ENCODE results near the gene USP46.

Gene USP46

DNA sequence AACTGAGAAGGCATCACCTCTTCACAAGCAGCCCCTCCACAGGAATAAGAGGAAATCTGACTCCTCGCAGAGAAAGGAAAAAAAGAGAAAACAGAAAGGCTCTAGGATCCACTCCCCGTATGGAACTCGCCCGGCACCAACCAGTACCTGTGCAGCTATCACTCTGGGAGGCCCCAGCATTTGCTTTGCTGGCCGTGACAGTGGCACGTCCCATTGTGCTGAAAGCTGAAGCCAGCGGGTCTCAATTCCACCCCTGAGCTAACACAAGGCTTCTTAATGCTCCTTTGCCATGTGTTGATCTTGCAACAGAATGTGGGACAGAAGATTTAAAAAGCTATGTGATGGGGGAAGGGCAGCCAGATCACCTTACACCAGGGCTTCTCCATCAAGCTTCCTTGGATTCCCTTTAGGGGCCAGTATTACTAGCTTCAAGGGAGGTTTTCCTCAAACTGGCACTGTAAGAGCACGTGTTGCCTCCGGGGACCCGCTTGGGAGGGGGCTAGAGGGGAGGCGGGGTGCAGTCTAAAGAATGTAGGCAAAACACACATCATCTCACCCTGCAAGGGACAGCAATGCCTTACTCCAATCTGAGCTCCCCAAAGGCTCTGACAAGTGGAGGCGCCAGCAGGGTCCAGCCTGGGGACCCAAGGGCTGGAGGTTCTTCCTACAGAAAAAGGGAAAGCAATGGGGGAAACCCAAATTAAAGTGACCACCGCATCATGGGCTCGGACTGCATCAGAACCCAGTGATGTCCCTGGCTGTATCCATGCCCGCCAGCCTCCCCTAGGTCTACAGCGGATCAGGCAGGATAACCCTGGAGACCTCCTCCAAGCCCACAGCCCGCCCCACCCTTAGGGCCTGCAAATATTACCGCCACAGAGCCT is 1.2 kb downstream of the USP46 start:
- no peak for DNase-seq (ENCODE audit: extremely low read depth in 1 of 2, low read depth in 1 of 2)

DNA sequence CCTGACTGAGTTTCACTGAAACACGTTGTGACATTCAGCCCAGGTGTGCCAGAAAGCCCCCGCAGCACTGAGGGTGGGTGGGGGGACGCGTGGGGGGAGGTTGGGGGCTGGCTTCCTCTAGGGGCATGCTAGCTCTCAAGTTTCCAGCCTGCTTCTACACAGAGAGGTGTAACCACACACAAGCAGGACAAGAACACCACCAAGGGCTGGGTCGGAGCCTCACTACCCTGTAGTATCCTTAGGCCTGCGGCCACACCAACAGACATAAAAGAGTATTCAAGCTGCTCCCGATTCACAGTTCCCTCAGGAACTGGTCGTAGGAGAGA is 1.8 kb downstream of the USP46 start:
- DNase-seq (ENCODE audit: extremely low read depth in 1 of 2, low read depth in 1 of 2) = no peak

DNA sequence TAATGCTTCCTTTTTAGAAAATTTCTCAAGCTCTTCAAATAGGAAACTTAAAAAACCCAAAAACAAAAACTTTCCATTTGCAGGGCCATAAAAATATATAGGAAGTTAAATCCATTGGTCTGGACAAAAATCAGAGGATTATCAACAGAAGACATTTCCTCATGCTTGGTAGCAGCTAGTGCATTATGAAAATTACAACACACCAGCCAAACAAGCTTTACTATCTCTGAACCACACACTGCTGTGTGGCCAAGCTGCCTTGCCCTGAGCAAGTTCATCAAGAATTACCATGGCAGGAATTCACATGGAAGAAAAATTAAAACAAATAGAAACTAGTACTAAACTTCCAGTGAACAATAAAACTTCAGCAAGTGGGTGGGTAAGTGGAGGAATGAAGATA is 3.6 kb downstream of the USP46 start:
- no peak for DNase-seq (ENCODE audit: extremely low read depth in 1 of 2, low read depth in 1 of 2)

DNA sequence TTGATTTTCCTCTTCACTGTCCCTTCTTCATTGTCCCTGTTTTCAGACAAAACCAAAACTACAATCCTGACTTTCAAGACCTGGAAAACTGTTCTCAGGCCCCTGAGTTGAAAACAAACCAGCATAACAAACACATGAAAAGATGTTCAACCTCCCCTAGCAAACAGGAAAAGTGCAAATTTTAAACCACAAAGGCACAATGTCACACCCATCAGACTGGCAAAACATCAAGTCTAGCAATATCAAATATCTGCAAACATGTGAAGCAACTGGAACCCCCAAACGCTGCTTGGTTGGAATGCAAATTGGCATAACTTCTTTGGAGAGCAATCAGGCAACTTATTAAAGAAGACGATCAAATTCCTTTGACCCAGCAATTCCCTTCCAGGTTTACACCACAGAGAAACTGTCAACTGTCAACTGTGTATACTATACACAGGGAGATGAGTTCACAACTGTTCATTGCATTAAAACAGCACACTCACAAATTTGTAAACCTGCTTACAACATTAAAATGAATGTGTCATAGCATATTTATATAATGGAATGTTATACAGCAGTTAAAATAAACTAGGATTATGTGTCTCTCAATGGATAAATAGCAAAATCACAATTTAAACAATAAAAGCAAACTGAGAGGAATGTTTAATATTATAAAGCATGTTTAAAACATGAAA is 7.0 kb downstream of the USP46 start:
- no peak for DNase-seq (ENCODE audit: extremely low read depth in 1 of 2, low read depth in 1 of 2)

DNA sequence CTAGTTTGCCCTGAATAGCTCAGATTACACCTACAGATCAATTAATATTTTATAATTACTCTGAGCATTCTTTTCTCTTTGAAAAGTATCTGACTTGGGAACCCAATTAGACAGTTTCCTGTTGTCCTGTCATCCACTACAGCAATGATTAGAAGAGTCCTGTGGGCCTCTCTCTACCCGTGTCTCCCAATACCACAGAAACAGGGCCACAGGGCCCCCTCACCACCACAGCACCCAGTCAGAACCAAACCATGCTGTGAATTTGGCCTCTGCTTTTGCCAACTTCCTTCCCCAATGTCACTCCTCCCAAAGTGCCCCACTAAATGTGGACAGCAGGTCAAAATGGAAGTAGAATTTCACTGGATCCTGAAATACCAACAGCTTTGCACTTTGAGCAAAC is 10.3 kb downstream of the USP46 start:
- DNase-seq (ENCODE audit: extremely low read depth in 1 of 2, low read depth in 1 of 2) = no peak

DNA sequence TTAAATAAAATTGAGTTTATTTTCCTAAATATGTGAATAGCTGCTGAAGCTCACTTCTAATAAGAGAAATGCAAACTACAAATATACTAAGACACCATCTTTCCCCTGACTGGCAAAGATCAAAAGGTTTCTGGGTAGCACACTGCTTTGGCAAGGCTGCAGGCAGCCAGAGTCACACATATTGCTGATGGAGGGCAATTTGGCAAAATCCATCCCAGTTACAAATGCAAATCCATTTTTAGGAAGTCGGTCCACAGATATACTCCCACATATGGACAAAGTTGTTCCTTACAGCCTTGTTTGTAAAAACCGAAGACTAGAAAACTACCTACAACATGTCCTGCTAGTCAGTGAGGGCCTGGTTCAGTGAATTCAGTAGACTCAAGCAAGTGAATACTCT is 12.4 kb downstream of the USP46 start:
- DNase-seq (ENCODE audit: extremely low read depth in 1 of 2, low read depth in 1 of 2) = no peak

DNA sequence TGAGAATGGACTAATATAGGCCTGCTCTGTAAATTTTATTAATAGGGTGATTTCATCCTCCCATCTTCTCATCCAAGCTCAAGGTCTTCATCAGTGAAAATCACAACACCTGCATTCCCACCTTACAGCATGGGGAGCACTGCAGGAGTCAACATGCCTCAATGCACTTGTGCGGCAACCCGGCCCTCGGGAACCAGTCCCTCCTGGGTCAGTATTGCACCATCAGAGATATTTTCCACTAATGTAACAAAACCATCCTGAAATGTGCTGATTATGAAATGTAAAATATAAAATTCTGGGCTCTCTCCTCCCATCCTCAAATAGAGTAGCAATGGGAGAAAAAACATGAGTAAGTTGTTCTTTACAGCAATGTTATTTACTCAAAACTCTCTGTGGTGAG is 13.0 kb downstream of the USP46 start:
- no peak for DNase-seq (ENCODE audit: extremely low read depth in 1 of 2, low read depth in 1 of 2)

DNA sequence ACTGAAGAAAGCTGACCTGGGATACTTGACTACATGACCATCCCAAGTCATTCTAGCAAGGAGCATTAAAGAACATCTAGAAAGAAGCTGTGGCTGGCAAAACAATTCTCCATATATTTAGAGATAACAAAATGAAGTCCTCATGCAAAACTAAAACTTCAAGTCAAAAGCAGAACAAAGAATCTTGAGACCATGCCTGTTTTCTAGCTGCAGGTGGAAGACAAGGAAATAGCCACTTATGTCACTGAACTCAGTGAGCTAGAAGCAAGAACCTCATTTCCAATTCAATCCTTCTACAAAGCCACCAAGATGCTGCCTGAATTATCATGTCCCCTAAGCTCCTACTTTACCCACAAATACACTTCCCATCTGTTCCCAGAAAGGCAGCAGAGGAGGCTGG is 13.8 kb downstream of the USP46 start:
- no peak for DNase-seq (ENCODE audit: extremely low read depth in 1 of 2, low read depth in 1 of 2)

DNA sequence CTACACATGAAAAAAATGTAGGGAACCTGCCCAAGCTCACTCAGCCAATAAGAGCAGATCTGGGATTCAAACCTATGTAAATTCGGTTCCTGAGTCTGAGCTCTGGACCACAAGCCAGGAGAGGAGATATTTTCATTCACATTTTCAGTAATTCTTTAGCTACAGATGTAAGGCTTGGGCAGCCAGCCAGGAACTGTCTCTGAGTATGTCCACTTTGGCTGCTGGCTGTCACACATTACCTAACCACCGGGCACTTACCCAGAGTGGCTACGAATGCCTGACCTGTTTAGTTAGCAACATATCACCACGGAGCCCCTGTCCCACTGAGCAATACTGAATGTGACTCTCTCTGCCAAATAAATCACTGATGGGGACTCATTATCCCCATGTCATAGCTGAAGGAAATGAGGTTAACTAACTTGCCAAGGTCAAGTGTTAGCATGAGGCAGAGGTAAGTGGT is 15.3 kb downstream of the USP46 start:
- DNase-seq (ENCODE audit: extremely low read depth in 1 of 2, low read depth in 1 of 2) = no peak

DNA sequence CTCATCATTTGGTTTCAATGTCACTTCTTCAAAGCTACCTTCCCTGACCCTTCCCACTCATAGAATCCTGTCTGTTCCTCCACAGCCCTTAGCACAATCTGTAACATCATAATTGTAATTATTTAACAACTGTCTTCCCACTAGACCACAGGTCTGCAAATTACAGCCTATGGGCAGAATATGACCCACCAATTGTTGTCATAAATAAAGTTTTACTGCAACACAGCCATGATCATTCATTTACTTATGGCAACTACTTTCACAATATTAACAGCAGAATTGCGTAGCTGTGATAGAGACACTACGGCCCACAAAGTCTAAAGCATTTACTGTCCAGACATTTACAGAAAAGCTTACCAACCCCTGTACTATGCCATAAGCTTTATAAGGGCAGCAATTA is 15.9 kb downstream of the USP46 start:
- no peak for DNase-seq (ENCODE audit: extremely low read depth in 1 of 2, low read depth in 1 of 2)

DNA sequence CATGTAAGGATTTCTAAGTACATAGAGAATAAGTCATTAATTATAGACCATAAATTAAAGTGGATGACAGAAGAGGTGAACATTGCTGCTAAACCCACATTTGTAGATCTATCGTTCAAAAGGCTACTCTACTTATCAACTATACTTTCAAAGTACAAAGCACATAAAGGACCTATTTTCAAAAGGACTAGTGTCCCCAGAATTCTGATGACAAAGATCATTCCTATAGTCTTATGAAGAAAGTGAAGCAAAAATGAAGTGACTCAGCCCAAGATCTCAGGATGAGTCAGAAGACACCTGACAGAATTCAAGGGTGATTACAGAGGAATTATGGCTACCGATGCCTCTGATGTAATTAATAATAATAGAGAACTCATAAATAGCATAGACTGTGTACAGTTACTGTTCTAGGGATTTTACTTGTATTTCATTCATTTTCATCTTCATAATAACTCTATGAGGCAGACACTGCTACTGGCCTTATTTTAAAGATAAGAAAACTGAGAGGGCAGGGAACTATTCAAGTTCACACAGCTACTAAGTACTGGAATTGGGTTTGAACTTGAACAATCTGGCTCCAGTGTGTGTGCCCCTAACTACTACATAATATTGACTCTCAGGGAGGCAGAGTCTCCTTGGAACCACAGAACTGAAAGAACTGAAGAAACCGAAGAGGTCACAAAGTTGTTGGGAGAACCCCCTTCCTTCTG is 17.1 kb downstream of the USP46 start:
- no peak for DNase-seq (ENCODE audit: extremely low read depth in 1 of 2, low read depth in 1 of 2)

DNA sequence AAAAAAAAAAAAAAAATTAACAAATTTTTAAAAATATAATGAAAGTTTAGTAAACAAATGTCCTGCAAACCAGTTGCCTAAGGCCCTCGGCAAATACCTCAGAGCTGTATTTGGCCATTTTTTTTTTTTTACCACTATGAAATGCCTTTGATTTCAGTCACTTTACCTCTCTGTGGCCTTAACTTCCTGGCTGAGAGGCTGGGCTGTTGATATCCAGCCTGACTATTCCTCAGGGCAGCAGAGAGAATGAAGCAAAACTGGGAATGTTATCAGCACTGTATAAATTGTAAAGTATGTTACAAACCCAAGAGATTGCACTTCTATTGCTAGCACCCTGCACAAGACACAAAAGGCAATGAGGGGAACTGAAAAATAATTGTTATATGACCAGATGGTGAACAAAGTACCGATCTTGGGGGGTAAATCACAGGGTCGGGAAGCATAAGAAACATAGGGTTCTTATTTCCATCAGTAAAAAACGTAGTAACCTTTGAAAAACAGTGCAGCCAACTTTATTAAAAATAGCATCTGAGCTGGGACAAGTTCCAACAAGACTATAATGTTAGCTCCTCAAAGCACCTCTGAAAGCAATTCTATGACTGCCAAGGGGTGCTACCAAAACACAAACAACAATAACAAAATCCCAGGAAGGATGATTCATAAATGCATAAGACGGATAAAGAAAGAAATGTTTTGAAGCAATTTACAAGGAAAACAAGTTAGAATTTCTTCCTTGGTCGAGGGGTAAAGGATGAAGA is 18.1 kb downstream of the USP46 start:
- no peak for DNase-seq (ENCODE audit: extremely low read depth in 1 of 2, low read depth in 1 of 2)

DNA sequence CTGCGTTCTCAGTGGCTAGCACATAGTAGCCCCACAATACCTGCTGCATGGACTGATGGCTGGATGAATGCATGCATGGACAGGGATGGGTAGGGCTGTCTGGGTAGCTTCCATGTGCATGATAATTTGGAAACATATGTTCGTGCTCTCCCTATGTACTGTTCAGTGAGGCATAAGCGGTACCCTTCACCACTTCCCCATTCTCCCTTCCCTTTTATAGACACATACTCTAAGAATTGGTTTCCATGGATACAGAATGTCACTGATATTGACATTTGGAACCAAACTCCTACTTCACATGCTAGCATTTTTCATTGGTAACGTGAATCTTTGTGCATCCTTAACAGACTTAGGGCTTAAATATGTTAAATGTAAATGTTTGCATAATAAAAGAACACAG is 20.4 kb downstream of the USP46 start:
- DNase-seq (ENCODE audit: extremely low read depth in 1 of 2, low read depth in 1 of 2) = no peak

DNA sequence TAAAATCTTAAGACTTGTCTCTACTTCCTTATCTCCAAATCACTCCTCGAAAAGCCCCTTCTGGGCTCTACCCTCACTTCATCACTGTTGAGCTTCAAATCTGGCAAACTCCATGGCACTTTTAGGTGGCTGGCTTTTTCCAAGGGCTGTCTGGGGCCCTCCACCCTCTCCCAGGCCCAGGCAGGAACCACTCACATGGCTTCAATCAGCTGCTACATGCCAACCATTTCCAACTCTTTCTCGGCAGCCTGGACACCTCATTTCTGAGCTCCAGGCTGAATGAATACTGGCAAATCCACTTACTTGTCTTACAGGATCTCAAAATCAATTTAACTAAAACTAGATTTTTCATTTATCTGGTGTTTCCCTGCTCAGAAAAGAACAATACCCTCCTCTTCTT is 22.0 kb downstream of the USP46 start:
- DNase-seq (ENCODE audit: extremely low read depth in 1 of 2, low read depth in 1 of 2) = no peak

DNA sequence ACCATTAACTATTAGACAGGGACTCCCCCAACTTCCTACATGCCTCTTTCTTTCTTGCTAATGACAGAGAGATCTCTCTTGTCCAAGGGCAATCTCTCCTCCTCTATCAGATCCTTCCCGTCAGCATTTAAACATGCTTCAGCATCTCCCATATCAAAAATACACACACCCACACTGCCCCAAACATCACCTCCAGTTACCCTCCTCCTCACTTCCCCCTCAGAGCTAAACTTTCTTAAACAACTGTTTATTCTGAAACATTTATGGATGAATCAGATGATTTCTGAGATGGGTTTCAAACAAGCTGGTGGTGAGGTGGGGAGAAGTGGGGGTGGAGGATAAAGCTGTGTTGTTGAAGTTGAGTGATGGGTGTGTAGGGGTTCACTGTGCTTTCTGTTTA is 23.5 kb downstream of the USP46 start:
- DNase-seq (ENCODE audit: extremely low read depth in 1 of 2, low read depth in 1 of 2) = no peak

DNA sequence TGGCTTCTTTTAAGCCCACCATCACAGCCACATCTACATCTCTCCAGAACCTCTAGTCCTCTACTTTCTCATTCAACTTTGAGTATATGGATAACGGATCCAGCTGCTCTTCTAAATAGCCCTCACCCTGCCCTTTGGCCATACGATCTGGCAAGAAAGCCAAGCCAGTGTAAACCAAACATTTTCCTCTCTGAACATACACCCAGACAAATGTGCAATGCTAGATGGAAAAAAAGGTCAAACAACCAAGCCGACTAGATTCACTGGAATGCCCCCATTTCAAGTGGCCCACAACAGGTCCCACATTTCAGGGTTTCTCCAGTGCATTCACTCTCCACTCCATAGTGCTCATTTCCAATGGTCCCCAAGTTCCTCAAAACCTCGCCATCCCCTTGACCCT is 24.0 kb downstream of the USP46 start:
- no peak for DNase-seq (ENCODE audit: extremely low read depth in 1 of 2, low read depth in 1 of 2)

DNA sequence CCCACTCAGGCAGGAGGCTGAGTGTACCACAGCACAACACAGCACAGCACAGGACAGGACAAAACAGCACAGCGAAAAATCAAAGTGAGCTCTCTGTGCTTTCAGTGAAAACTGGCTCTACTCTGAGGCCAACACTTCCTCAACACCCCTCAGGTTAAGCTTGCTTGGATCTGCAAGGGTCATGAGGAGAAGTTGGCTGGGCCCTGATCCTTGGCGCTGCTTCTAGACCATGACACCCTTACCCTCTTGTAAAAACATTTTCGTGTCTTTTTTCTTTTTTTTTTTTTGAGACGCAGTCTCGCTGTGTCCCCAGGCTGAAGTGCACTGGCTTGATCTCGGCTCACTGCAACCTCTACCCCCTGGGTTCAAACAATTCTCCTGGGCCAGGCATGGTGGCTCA is 25.3 kb downstream of the USP46 start:
- no peak for DNase-seq (ENCODE audit: extremely low read depth in 1 of 2, low read depth in 1 of 2)

DNA sequence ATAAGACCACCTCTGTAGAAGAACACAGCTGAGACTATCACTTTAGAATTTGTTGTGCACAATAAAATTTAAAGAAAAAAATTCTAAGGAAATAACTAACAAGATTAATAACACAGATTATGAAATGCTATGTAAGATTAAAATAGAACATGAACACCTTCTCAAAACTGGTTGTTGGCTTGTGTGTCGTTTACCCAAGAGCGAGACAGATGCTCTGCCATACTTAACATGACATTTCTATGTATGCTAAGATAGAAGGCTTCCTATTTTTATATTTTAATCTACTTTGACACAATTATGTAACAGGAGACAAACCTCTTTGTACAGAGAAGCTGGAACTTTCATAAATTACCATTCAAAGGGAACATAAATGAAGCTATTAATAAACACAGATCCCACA is 30.1 kb downstream of the USP46 start:
- DNase-seq (ENCODE audit: extremely low read depth in 1 of 2, low read depth in 1 of 2) = no peak

DNA sequence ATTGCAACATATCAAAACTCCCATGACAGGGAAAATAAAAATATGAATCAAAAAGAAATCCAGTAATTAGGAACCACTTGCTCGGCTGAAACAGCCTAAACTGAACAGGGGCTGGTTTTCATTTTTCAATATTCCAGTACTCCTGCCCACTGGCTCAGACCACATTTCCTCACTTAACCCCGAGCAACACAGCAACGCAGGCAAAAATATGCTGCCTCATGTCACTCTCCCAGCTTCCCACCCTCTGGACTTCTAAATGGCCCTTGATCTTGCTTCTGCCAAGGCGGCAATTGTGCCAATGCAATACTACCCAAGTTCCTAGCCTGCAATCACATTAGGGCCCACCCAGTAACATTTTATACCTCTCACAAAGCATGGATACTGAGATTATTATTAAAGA is 30.6 kb downstream of the USP46 start:
- no peak for DNase-seq (ENCODE audit: extremely low read depth in 1 of 2, low read depth in 1 of 2)

DNA sequence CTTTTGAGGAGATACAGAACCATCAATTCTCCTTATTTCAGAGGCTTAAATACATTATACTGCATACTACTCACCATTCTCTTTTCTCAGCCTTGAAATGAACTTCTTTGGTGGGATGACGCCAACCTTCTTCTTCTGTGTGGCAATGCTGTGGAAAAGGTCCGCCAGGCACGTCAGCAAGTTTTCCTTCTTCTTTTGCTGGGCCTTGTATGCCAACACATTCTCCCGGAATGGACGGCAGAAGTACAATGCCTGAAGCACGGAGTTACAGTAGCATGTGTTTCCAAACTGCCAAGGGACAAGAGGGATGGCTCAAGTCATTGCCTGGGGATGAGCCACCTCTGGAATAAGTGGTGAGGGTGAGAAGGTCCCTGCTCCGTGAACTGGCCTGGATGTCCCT is 31.2 kb downstream of the USP46 start:
- DNase-seq (ENCODE audit: extremely low read depth in 1 of 2, low read depth in 1 of 2) = no peak

DNA sequence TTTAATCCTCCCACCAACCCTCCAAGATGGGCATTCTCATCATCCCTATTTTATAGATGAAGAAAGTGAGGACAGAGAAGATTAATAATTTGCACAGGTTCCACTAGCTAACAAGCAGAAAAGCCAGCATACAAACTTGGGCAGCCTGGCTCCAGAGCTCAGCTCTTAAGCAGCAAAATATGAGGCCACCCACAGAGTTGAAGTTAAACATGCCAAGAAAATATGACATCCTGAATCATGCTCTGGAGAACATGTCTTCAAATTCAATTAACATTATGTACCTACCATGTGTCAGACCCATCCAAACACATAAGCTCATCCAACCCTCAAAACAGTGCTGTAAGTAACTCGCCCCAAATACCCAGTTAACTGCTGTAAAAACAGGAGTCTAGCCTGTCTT is 33.9 kb downstream of the USP46 start:
- no peak for DNase-seq (ENCODE audit: extremely low read depth in 1 of 2, low read depth in 1 of 2)

Measured in stimulated activated CD8-positive, alpha-beta memory T cell treated with anti-CD3 and anti-CD28 coated beads, Interleukin-7, amount 100 ng/mL, for 48 hours (primary cell).